Stomach (tissue), 9 donors: ENCODE data around the gene IL16. TPM values are rescaled to one million over a fixed set of nuclear protein-coding genes. Genes with fewer than 3 reads are reported as not detected.

ENCODE experiments used
- DNase-seq, 2 donors: peaks; one replicate each; pipeline versions ENCODE4 v3.0.0 to v3.0.0-alpha.2; 2013 to 2019
- H3K27ac ChIP-seq, 5 donors: fragments of 200-600 bp in 4 of 5; sonication (generic) in 4 of 5; one replicate each; pipeline ENCODE4 v1.5.1; 2013 to 2019; ENCODE audit warnings: mild to moderate bottlenecking in 1 of 5, moderate library complexity in 1 of 5
- H3K27me3 ChIP-seq, 3 donors: fragments of 200-600 bp; sonication (generic); one replicate each; pipeline ENCODE4 v1.5.1; 2017 to 2019; ENCODE audit warnings: mixed run types in 1 of 3
- H3K36me3 ChIP-seq, 4 donors: fragments of 200-600 bp; sonication (generic); 1 replicate in 3 of 4; 2 replicates in 1 of 4; pipeline ENCODE4 v1.5.1; 2016 to 2019
- H3K4me1 ChIP-seq, 4 donors: fragments of 200-600 bp; sonication (generic); one replicate each; pipeline ENCODE4 v1.5.1; 2016 to 2019
- H3K4me3 ChIP-seq, 4 donors: fragments of 200-600 bp; sonication (generic) in 3 of 4; one replicate each; pipeline ENCODE4 v1.5.1; 2016 to 2019; ENCODE audit warnings: mild to moderate bottlenecking in 1 of 4
- H3K9me3 ChIP-seq, 4 donors: fragments of 200-600 bp; sonication (generic); one replicate each; pipeline ENCODE4 v1.5.1; 2016 to 2019
- EP300 ChIP-seq: sonication (generic); formaldehyde crosslinking; IDR thresholded peaks from one replicate; pipeline ENCODE4 v1.6.1; 2017; ENCODE audit warnings: antibody characterized with exemption
- POLR2A ChIP-seq, 4 donors: fragments of 450-650 bp; IDR thresholded peaks; one replicate each; pipeline ENCODE4 v1.6.1; 2016; ENCODE audit warnings: antibody characterized with exemption in 4 of 4, control low read depth in 2 of 4, mild to moderate bottlenecking in 1 of 4, moderate library complexity in 1 of 4
- POLR2AphosphoS5 ChIP-seq, 3 donors: sonication (generic); formaldehyde crosslinking; IDR thresholded peaks; one replicate each; pipeline ENCODE4 v1.6.1; 2016; ENCODE audit warnings: antibody characterized with exemption in 3 of 3
- WGBS, 5 donors: extraction: QIAGEN DNeasy Blood & Tissue Kit in 3 of 5; methylation state at CpG; one replicate each; pipeline versions ENCODE4 v1.1.5 to v1.1.7; 2013 to 2018; 5-methylcytosine and 5-hydroxymethylcytosine counted together
- intact Hi-C: fragments of 100-400 bp; cut with DNase I; formaldehyde crosslinking; loops from one replicate; pipeline ENCODE4 v1.15.1; 2023; ENCODE audit warnings: low total_unique reads
- polyA plus RNA-seq, 3 donors: library from polyadenylated mRNA; stranded (reverse); fragments of 200-250 nt; gene quantifications; one replicate each; pipeline ENCODE4 v1.2.3, GENCODE V29; 2013
- total RNA-seq, 5 donors: library from RNA; depleted of rRNA; stranded (reverse); fragments of >200 nt; gene quantifications; one replicate each; pipeline versions ENCODE4 v1.1.0 to v1.2.3, GENCODE V29; 2014 to 2016
- TF ChIP-seq, protein P1 (sequence below), 7 experiments: fragments of 450-650 bp in 4 of 7; fragments of 200-600 bp in 3 of 7; sonication (generic) in 3 of 7; IDR thresholded peaks; one replicate each; pipeline ENCODE4 v1.5.1; 2016 to 2019; ENCODE audit warnings: antibody characterized with exemption in 7 of 7, control low read depth in 2 of 7, mild to moderate bottlenecking in 1 of 7
- donor health status: healthy with polysubstance abuse.
- donor health status: Bipolar disorder and iron deficiency.
- donor health status: healthy.

IL16 gene
- total and polyA plus RNA-seq, 8 donors, result 4.9 to 21.0 (median 8.7) TPM

DNA sequence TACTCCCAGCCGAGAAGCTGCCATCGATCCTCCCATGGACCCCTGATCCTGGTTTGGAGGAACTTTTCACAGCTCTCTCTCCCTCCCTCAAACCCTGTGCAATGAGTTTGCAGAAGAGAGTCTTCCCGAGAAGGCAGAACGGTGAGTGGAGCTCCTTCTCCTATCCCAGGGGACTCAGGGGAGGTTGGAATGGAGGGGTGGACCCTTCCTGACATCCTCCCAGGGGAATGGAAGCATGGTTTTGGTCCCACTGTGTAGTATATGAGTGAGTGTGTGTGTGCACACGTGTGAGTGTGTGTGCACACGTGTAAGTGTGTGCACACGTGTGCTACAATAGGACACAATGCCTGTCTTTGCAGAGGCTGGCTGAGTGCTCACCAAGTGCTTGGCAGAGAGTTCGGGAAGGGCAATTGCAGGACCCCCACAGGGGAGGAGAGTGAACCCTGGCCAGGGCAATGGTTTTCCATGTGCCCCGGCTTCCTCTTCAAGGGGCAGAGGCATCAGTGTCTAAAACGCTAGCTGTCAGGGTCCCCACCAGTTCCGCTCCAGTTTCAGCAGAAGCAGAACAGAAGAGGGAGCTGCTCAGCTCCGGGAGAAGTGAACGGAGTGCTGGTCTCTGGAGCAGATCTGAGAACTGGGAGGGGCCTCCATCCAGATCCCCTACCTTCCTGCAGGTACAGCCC is 13.8 kb upstream of the IL16 start:
- H3K27ac ChIP-seq, result peak overlapping the region; percentile 28 to 71 (median 58)
- H3K9me3 ChIP-seq, result no peaks in the 10 kb centered on the region
- TF ChIP-seq EP300 (no peak), POLR2A (IDR thresholded peaks at IDR 0.05) (no peak), POLR2AphosphoS5 (IDR thresholded peaks at IDR 0.05) (no peak)
- TF ChIP-seq, protein P1, sequence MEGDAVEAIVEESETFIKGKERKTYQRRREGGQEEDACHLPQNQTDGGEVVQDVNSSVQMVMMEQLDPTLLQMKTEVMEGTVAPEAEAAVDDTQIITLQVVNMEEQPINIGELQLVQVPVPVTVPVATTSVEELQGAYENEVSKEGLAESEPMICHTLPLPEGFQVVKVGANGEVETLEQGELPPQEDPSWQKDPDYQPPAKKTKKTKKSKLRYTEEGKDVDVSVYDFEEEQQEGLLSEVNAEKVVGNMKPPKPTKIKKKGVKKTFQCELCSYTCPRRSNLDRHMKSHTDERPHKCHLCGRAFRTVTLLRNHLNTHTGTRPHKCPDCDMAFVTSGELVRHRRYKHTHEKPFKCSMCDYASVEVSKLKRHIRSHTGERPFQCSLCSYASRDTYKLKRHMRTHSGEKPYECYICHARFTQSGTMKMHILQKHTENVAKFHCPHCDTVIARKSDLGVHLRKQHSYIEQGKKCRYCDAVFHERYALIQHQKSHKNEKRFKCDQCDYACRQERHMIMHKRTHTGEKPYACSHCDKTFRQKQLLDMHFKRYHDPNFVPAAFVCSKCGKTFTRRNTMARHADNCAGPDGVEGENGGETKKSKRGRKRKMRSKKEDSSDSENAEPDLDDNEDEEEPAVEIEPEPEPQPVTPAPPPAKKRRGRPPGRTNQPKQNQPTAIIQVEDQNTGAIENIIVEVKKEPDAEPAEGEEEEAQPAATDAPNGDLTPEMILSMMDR (IDR thresholded peaks at IDR 0.05), result no peak
- peaks cover 0 to 8% (median 0%) of the 10 kb centered on the region in 3 donors for H3K27me3 ChIP-seq
- H3K4me3 ChIP-seq, result peak overlapping the region; percentile 10 to 47 (median 35)
- no peak for DNase-seq
- 33 to 54% (median 42%) methylated on average over 9 to 13 of the region's 13 CpGs for WGBS, 5 donors
- no peaks in the 10 kb centered on the region for H3K36me3 ChIP-seq
- intact Hi-C loops, result no loop called here
- H3K4me1 ChIP-seq, result peaks cover 0 to 23% (median 8%) of the 10 kb centered on the region in 4 donors

DNA sequence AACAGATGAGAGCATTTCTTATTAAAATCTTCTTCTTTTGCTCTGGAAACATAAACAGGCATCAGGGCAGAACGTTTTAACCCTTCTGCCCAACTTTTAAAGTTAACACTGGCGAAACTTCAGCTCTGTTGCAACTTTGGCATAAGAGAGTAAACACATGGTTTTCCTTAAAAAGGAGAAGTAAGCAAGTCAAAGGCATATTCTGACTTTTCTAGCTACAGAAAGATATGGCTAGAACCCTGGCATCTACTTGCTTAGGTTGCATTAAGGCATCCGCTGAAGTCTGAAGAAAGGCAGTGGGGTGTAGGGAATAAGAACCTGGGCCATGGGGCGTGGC is 13.3 kb upstream of the IL16 start:
- WGBS, 5 donors, result 60 to 68% (median 65%) methylated on average over 4 of the region's 4 CpGs
- DNase-seq, result no peak
- intact Hi-C loops, result no loop called here
- Histone ChIP-seq H3K9me3 (no peaks in the 10 kb centered on the region), H3K4me1 (peaks cover 0 to 23% (median 8%) of the 10 kb centered on the region in 4 donors), H3K27ac (peak overlapping the region in 4 of 5 donors; percentile 53 to 71 (median 62)), H3K27me3 (peaks cover 0 to 8% (median 0%) of the 10 kb centered on the region in 3 donors), H3K4me3 (peak overlapping the region; percentile 10 to 47 (median 35)), H3K36me3 (no peaks in the 10 kb centered on the region)
- TF ChIP-seq POLR2A (IDR thresholded peaks at IDR 0.05), result no peak
- no peak for TF ChIP-seq POLR2AphosphoS5 (IDR thresholded peaks at IDR 0.05)
- TF ChIP-seq, protein P1 (IDR thresholded peaks at IDR 0.05), result no peak

DNA sequence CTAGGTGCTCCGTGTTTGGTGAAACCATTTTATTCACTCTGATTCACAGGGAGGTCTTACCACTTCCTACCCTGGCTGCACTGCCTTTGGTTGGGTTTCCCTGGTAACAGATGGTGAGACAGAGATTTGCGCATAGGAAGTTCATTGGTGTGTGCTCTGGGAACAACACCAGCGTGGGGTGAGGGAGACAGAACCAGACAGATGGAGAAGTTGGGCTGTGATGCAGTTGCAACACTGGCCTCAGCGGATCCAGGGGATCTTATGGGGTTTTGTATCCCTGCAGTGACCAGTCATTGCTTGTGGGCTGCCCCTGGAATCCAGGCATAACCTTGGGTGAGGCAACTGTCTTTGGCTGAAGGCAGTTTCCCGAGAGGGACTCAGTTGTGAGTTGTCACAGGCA is 12.5 kb upstream of the IL16 start:
- no peak for DNase-seq
- H3K4me3 ChIP-seq, result peak overlapping the region in 2 of 4 donors; percentile 36 to 47
- H3K27ac ChIP-seq, result peak overlapping the region in 4 of 5 donors; percentile 53 to 71 (median 62)
- peaks cover 0 to 8% (median 0%) of the 10 kb centered on the region in 3 donors for H3K27me3 ChIP-seq
- no peaks in the 10 kb centered on the region for H3K9me3 ChIP-seq
- intact Hi-C loops, result no loop called here
- H3K36me3 ChIP-seq, result no peaks in the 10 kb centered on the region
- TF ChIP-seq POLR2AphosphoS5 (IDR thresholded peaks at IDR 0.05) (peak in 1 of 3 donors; percentile 16), POLR2A (IDR thresholded peaks at IDR 0.05) (no peak)
- H3K4me1 ChIP-seq, result peaks cover 0 to 25% (median 8%) of the 10 kb centered on the region in 4 donors
- WGBS, 5 donors, result 68 to 81% (median 73%) methylated on average over 5 of the region's 5 CpGs

DNA sequence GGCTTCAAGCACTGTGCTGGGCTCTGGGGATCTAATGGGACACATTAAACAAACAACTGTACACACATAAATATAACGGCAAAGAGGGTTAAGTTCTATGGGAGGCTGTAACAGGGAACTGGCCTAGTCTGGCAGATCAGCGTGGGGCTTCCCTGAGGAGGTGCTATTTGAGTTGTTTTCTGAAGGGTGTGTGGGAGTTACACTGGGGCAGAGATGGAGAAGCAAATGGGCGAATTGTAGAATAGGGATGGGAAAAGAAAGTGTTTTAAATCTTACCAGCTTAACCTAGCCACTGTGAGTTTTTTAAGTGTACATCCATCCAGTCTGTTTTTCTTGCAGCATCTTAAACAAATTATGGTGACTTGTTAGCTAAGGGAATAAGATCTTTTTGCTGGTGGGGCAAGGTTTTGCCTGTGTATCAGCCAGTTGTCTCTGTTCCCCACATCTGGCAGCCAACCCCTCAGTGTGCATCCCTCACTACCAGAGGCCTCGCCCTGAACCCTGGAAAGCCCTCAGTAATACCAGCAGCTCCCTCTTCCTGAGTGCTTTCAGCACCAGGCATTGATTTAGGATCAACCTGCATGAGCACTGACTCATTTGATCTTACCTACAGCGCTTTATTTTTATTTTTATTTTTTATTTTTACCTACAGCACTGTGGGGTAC is 10.9 kb upstream of the IL16 start:
- DNase-seq, result no peak
- H3K27me3 ChIP-seq, result peaks cover 0 to 8% (median 0%) of the 10 kb centered on the region in 3 donors
- peaks cover 8 to 34% (median 11%) of the 10 kb centered on the region in 4 donors for H3K4me1 ChIP-seq
- H3K9me3 ChIP-seq, result no peaks in the 10 kb centered on the region
- H3K36me3 ChIP-seq, result no peaks in the 10 kb centered on the region
- 80 to 88% (median 85%) methylated on average over 5 of the region's 5 CpGs for WGBS, 5 donors
- no peak overlapping the region for H3K4me3 ChIP-seq
- H3K27ac ChIP-seq, result peak overlapping the region in 1 of 5 donors; percentile 35
- intact Hi-C loops, result no loop called here
- TF ChIP-seq, protein P1 (IDR thresholded peaks at IDR 0.05), result no peak

DNA sequence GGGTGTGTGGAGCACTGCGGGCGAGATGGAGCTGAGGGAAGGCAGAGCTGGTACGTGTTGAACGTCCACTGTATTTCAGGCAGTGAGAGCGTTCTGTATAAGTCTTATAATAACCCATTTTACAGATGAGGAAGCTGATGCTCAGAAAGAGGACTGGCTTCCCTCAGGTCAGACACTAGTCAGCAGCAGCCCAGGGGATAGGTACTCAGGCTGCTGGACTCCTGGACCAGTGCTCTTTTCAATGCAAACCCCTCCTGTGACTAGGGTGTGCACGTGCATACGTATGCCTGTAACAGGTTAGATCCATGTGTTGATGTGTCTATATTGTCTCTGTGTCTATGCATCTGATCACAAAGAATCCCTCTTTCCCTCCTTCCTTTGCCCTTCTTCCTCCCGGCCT is 8.3 kb upstream of the IL16 start:
- peak overlapping the region in 2 of 5 donors; percentile 65 to 82 for H3K27ac ChIP-seq
- DNase-seq, result no peak
- WGBS, 5 donors, result 85 to 94% (median 89%) methylated on average over 8 of the region's 8 CpGs
- TF ChIP-seq POLR2A (IDR thresholded peaks at IDR 0.05) (no peak), EP300 (no peak), POLR2AphosphoS5 (IDR thresholded peaks at IDR 0.05) (no peak)
- TF ChIP-seq, protein P1 (IDR thresholded peaks at IDR 0.05), result no peak
- intact Hi-C loops, result no loop called here
- H3K36me3 ChIP-seq, result no peaks in the 10 kb centered on the region
- peaks cover 0 to 18% (median 8%) of the 10 kb centered on the region in 4 donors for H3K4me1 ChIP-seq
- H3K9me3 ChIP-seq, result no peaks in the 10 kb centered on the region
- H3K4me3 ChIP-seq, result no peak overlapping the region
- H3K27me3 ChIP-seq, result no peaks in the 10 kb centered on the region
